NCI-H446 treated with DMSO at 0.1 percent for 48 hours (cell line): ENCODE data around the gene CNOT6L.
"Not testable (repeated sequence)": the region's sequence is repeated elsewhere in the genome, so short reads cannot be mapped to it uniquely, and the experiment has no call there.

Experiments used
- DNase-seq: peaks from one replicate; lab custom pipeline; 2025; lab: John Stamatoyannopoulos, UW

CNOT6L gene

DNA sequence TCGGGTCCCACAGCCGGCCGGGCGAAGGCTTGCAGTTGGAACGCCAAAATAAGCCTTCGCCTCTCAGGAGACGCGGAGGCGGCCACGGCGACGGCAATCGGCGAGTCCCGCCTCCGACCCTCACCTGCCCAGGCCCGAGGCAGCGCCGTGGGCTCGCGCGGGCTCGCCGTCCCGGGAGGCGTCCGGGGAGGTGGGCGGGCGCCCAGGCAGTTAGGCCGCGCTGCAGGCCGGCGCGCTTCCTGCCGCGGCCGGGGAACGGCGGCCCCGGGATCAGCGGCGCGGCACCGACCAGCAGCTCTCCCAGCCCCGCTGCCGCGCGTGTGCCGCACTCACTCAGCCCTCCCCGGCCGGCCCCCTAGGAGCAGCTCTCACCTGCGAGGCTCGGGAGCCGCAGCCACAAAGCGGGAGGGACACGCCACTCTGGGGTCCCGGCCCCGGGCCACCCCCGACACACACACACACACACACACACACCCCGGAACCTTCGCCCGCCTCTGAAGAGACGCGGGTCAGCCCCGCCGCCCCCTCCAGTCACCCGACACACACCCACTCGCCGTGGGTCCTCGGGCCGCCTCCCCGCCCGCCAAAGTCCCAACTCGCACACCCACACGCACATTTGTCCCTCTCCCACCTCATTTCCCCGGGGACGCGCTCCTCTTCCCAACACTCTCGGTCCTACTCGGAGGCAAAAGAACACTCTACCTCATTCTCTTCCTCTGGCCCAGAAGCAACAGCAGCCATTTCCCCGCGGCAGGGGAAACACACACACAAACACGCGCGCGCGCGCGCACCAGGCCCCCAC lies at the start of gene CNOT6L:
CNOT6L (minus strand) TSS at position 767 of the 802 bp plus-strand sequence; CDS start at position 707, 60 bp downstream.
- no peak for DNase-seq

DNA sequence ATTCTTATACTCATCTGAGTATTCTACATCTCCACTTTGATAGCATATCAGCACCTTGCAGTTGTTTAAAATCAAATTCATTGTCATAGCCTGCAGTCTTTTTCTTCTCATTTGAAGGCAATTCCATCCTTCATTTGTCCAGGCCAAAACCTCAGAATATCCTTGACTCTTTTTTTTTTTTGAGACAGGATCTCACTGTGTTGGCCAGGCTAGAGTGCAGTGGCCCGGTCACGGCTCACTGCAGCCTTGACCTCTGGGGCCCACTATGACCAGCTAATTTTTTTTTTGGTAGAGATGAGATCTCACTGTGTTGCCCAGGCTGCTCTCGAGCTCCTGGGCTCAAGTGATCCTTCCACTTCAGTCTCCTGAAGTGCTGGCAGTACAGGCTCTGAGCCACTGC lies 46.1 kb upstream of the CNOT6L start:
- DNase-seq = no peak

DNA sequence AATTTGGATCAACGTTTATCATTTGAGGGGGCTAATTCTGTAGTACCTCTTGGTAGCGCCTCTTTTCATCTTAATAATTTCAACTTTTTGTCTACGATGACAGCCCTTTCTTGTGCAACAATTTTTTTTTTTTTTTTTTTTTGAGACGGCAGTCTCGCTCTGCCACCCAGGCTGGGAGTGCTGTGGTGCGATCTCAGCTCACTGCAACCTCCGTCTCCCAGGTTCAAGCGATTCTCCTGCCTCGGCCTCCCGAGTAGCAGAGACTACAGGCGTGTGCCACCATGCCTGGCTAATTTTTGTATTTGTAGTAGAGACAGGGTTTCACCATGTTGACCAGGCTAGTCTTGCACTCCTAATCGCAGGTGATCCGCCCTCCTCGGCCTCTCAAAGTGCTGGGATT lies 44.2 kb upstream of the CNOT6L start:
- not testable (repeated sequence) for DNase-seq

DNA sequence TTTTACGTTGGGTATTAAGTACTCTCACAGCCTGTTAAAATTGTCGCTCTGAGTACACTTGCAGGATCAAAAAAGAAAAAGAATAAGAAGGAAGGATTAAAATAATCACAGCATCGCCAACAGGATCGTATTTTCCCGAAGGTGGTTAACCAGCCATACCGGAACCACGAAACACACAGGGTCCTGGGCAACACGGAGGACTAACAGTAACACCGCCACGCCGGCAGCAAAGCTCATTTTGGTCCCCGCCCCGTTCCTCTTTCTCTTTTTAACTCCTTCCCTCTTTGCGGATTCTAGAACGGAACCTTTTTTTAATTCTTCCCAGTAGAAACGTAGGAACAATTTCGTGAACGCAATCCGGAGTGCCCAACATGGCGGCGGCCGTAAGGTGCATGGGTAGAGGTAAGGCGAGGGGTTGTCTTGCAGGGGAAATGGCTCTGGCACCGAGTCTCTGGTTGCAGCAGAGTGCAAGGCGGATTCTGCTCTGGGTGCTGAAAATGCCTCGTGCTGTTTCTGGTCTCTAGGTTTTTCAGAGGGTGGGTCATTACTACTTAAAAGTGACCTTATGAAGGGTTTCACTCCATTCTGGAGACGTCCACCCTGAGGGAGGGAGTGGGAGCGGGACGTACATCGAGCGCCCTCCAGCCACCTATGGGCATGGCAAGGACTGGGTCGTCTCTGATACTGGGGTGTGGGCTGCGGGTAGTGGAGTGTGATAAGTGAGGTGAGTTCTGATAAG lies 43.5 kb upstream of the CNOT6L start, which contains the start of gene MRPL1:
MRPL1 (plus strand) TSS at position 353 of the 739 bp plus-strand sequence; CDS start at position 372, 19 bp downstream.
- DNase-seq = peak; percentile 92

DNA sequence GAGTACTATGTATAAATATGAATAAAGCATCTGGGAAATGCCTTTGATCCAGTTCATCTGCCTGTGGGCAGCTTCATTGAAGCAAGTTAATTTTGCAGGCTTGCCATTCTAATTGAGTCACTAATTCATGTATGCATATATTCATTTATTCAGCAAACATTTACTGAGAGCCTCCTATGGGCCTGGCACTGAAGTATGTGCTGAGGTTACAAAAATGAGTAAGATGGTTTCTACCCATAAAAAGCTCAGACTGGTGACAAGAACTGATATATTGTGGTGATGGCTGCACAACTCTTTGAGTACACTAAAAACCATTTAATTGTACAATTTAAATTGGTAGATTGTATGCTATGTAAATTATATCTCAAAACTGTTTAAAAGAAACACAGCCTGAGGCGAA lies 42.3 kb upstream of the CNOT6L start:
- DNase-seq = no peak

DNA sequence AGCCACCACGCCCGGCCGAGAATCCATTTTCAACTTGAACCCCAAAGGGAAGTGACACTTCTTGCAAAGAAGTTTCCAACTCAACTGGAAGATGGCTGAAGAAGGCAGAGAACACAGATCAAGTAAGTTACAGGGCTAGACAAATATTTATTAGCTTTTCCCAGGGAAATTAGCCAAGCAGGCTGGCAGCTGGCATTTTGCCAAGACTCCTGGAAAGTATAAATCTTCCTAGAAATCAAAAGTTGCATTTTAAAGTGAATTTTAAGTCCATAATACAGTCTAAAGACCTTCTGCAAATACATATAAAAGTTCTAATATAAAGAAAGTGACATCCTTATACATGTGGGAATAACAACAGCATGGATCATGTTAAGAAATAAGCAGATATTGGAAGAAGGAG lies 40.1 kb upstream of the CNOT6L start:
- DNase-seq = no peak

DNA sequence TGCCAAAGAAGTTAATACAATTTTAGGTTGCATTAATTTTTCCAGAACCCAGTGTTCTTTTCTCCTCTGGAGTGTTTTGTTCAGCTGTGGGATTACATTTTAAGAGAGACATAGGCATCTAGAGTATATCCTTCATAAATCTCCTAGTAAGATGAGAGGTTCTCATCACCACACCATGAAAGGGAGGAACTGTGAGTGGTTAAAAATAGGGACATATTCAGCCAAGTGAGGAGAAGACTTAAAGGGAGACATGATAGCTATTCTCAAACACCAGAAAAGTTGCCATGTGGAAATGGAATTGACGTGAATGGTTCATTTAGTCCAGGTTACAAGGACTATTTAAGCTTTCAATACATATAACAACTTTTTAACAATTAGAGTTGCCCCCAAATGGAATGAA lies 37.0 kb upstream of the CNOT6L start:
- no peak for DNase-seq

DNA sequence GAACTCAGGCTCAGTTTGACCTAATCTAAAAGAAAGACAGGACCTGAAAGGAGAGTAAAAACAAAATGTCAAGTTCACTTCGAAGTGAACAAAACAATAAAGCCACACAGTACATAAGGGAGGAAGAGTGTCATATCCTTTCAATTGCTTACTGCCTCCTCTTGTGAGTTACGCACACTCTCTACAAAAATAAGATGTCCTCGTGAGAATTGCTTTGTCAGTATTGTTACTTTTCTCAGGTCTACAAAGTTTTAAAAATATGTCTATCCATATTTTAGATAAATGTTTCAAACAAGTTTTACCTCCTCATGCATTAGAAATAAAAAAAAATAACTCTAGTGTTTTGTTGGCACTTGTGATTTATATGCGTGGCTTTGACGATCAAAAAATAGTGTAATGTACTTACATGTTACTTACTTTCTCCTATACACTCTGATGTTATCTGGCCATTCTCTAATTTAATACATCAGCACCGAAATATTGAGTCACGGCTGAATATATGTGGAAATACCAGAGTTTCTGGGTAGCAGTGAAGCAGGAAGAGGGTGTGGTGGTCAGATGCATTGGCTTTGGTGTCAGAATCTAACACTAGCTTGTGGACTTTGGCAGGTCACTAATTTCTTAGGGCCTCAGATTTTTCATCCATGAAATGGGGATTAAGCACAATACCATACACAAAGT lies 35.4 kb upstream of the CNOT6L start:
- no peak for DNase-seq

DNA sequence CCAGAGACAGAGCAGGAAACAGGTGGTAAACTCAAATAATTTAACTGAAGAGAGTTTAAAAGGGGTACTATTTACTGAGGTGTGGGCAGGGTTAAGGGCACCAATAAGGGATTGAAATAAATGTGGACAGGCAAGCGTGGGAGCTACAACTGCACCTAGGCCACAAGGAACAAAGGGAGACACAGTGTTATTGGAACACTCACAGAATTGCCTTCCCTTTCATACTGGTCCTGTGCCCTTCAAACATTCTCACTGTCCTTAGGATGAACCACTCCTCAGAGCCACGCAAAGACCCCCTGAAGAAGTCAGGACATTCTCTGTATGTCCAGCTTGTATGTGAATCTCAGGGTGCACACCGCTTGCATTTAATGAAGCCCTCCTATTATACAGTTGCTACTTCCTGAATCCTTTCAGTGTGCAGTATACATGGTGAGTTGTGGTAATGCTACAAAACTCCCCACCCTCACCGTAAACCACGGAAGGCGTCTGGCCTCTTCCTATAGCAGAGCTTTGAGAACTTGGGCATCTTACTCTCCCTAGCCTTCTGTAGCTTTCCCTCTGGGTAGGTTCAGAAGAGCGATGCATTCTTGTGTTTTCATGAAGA lies 33.8 kb upstream of the CNOT6L start:
- DNase-seq = no peak

DNA sequence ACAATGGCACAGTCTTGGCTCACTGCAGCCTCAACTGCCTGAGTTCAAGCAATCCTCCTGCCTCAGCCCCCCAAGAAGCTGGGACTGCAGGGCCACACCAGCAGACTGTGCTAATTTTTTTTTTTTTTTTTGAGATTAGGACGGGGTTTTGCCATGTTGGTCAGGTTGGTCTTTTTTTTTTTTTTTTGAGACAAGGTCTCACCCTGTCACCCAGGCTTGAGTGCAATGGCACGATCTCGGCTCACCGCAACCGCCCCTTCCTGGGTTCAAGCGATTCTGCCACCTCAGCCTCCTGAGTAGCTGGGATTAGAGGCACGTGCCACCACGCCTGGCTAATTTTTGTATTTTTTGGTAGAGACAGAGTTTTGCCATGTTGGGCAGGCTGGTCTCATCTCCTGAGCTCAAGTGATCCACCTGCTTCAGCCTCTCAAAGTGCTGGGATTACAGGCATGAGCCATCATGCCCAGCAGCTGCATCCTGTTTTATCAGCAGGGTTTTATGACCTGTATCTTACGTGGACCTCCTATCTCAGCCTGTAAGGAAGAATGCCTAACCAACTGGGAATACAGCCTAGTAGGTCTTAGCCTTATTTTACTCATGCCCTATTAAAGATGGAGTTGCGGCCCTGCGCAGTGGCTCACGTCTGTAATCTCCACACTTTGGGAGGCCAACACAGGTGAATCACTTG lies 30.3 kb upstream of the CNOT6L start:
- no peak for DNase-seq

DNA sequence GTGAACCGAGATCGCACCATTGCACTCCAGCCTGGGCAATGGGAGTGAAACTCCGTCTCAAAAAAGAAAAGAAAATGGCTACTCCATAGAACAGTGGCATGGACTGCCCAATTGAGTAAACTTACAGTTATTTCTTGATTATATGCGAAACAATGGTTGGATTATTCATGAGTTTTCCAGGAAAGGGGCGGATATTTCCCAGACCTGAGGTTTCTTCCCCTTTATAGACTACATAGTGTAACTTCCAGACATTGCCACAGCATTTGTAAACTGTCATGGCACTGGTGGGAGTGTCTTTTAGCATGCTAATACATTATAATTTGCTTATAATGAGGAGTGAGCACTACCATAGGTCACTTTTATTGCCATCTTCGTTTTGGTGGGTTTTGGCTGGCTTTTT lies 29.3 kb upstream of the CNOT6L start:
- DNase-seq = no peak

DNA sequence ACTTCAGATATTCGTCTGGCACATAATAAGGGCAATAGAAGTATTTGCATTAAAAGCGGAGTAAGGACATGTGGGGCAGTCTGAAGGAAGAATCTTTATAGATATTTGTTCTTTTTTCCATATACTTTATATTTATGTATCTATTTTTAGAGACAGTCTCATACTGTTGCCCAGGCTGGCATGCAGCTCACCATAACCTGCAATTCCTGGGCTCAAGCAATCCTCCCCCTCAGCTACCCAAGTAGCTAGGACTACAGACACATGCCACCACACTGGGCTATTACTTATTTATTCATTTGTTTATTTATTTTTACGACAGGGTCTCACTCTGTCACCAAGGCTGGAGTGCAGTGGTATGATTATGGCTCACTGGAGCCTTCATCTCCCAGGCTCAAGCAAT lies 26.8 kb upstream of the CNOT6L start:
- DNase-seq = no peak

DNA sequence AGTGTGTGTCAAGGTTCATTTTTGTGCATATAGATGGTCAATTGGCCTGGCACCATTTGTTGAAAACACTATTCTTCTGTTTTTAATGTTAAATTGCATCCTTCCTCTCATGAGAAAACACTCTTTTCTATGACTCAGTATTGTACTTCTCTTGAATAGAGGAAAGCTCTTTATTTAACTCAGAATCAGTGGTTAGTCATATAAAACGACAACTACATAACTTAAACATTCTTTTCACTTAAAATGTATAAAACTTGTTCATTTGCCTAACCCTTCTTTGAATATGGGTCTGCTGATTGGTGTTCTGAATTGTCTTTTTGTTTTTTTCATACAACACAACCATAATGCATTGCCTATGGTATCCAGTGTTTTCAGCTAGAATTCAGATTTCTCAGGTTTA lies 26.2 kb upstream of the CNOT6L start:
- DNase-seq = no peak

DNA sequence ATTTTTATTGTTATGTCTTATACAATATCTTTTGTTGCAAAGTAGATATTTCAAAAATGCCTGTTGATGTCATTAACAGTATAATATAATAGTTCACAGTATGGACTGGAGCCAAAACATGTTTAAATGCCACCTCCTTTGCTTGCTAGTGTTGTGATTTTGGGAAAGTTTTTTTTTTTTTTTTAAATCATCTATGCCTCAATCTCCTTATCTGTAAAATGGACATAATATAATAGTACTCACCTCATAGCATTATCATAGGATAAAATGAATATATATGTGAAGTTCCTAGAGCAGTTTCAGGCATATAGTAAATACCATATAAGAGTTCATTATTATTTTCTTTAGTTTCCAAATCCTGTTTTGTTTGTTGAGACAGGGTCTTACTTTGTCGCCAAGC lies 25.2 kb upstream of the CNOT6L start:
- DNase-seq = no peak

DNA sequence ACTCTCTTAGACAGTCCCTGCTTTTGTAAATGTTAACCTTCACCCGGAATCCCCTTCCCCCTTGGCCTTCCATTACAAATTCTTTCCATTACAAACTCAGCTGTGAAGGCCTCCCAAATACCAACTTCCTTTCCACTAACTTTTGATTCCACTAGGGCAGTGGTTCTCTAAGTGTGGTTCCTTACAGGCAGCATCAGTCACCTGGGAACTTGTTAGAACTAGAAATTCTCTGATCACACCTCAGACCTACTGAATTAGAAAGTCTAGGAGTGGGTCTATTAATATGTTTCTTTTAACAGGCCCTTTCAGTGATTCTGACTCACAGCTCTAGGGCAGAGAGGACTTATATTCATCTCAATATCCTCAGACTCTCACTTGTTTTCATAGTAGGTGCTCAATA lies 24.5 kb upstream of the CNOT6L start:
- no peak for DNase-seq

DNA sequence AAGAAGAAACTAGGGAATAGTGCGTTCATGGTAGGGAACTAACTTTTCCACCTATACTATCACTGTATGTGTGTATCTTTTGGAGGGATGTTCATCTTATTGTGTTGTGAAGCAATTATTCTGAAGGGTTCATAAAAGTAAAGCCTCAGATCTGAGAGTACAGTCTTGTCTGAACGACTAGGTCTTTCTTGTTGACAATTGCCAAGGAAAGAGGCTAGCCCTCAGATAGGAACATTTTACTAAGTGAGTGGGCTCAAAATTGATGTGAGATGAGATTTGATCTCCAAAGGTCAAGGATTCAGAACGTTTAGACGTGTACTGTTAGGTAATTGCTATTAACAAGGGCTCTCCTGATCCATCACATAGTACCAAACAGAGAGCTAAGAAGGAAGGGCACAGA lies 15.2 kb upstream of the CNOT6L start:
- no peak for DNase-seq

DNA sequence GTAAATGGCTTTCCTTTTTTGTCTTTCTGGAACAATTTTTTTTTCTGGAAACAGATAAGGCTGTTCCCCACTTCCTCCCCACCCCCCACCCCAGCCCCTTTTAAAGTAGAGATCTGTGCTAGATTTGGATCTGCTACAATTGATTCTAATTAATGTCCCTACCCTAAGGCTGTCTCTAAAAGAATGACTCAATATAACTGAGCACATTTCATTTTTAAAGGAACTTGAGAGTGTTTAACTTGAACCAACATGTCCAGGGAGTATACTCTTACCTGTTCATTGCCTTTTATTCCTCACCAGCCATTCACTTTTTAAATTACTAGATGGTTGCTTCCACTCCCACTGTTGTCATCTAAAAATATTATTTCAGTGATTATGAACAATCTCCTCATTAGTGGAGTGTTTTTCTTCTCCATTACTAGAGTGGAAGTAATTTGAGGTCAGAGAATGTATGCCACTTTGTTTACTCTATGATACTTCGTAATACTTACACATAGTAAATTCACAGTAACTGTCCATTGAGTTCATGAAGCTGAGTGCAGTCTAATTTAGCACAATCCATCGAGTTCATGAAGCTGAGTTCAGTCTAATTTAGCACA lies 14.1 kb upstream of the CNOT6L start:
- no peak for DNase-seq

DNA sequence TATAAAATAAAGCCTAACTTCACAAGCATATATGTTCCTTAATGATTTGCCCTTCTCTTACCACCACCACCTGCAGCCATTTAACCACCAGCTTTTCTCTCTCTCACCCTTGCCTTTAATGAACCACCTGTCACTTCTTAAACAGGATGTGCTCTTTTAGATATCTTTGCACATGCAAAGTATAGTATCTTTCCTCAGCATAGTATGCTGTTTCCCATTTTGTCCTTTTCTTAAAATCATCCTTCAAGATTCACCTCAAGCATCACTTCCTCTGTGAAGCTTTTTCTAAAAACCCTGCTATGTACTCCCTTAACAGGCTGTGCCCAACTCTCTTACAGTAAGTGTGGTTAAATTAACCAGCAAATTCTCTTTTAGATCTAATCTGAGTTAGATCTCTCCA lies 8.2 kb upstream of the CNOT6L start:
- DNase-seq = no peak

DNA sequence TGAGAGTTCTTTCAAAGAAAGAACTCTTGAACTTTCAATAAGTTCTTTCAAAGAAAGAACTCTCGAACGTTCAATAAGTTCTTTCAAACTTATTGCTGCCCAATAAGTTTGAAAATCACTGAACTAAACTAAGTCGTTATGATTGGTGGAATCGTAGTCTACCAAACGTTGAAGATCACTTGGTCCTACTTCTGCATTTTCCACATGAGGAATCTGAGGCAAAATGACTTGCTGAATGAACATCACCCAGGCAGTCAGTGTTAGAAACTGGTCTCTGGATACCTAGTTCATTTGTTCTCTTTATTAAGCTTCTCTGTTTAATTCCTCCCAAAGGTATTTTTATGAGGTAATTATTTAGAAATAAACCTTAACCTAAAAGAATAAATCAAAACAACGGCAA lies 7.1 kb upstream of the CNOT6L start:
- no peak for DNase-seq

DNA sequence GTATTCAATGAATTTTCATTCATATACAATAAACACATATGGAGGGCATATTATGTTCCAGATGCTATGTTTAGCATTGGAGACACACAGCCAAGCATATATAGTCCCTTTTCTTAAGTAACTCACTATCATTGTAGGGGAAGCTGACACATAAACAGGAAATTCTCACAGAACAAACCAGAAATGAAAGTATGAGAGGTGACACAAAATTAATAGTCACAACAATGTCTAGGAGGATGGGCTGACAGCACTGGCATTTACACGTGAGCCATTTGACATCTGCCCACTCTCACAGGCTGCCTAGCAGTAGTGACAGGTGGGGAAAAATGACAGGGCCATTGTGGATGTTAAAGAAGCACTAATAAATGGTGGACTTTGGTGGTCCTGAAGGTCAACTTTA lies 2.6 kb upstream of the CNOT6L start:
- no peak for DNase-seq
